PC-9 (cell line): ENCODE results near the gene DNMBP.
"Not testable (repeated sequence)": the region's sequence is repeated elsewhere in the genome, so short reads cannot be mapped to it uniquely, and the experiment has no call there.

ENCODE experiments used
- CTCF ChIP-seq: fragments of 200-600 bp; sonication (generic); conservative IDR thresholded peaks from 2 replicates; pipeline ENCODE4 v1.6.1; 2017; ENCODE audit warnings: mixed run types, antibody characterized with exemption, mild to moderate bottlenecking, moderate library complexity
- EZH2 ChIP-seq: fragments of 200-600 bp; sonication (generic); IDR thresholded peaks from 2 replicates; pipeline ENCODE4 v1.8.0; 2017; ENCODE audit warnings: antibody characterized with exemption, low read depth

GRCh38 chr10:99932203-99932957 lies 77.4 kb downstream of the DNMBP start:
- not testable (repeated sequence) for TF ChIP-seq CTCF, EZH2
